PFSK-1 (cell line): Measurements from ENCODE around the gene THRB.

Experiments used
- FOXP2 ChIP-seq: optimal IDR thresholded peaks from 2 replicates; pipeline ENCODE3; 2011; ENCODE audit warnings: borderline replicate concordance, control low read depth, inconsistent platforms; ENCODE audit not compliant: insufficient read depth; ENCODE audit errors: extremely low read length, extremely low read depth
- POLR2AphosphoS5 ChIP-seq: IDR thresholded peaks from 2 replicates; pipeline ENCODE4 v1.6.1; 2012; ENCODE audit warnings: low read depth, mild to moderate bottlenecking, control low read depth, low read length, moderate library complexity
- SIN3A ChIP-seq: IDR thresholded peaks from 2 replicates; pipeline ENCODE4 v1.6.1; 2012; ENCODE audit warnings: mild to moderate bottlenecking, low read length, moderate library complexity, borderline replicate concordance; ENCODE audit not compliant: insufficient read depth
- TAF1 ChIP-seq: IDR thresholded peaks from 2 replicates; pipeline ENCODE4 v1.6.1; 2012; ENCODE audit warnings: low read length, control low read depth, borderline replicate concordance; ENCODE audit not compliant: insufficient read depth
- TF ChIP-seq, protein P1 (sequence below), 2 experiments: IDR thresholded peaks; 2 replicates each; pipeline versions ENCODE4 v1.6.1 to v1.8.0; 2011 to 2012; ENCODE audit warnings: low read depth in 2 of 2, low read length in 2 of 2, control low read depth in 1 of 2, inconsistent platforms in 1 of 2, mild to moderate bottlenecking in 1 of 2, moderate library complexity in 1 of 2; ENCODE audit not compliant: insufficient read depth in 1 of 2

THRB gene

DNA sequence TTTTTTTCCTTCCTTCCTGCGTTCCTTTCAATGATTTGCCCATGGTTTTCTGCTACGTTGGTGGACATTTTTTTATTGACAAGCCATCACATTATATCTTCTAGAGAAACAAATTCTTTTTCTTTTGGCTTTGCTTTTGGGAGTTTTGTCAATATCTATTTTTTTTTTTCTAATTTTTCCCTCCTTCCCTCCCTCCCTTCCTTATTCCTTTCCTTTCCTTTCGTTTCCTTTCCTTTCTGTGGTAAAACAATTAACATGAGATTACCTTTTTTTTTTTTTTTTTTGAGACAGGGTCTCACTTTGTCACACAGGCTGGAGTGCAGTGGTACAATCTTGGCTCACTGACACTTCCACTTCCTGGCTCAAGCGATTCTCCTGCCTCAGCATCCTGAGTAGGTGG is 153.7 kb downstream of the THRB start:
- TF ChIP-seq, protein P1, sequence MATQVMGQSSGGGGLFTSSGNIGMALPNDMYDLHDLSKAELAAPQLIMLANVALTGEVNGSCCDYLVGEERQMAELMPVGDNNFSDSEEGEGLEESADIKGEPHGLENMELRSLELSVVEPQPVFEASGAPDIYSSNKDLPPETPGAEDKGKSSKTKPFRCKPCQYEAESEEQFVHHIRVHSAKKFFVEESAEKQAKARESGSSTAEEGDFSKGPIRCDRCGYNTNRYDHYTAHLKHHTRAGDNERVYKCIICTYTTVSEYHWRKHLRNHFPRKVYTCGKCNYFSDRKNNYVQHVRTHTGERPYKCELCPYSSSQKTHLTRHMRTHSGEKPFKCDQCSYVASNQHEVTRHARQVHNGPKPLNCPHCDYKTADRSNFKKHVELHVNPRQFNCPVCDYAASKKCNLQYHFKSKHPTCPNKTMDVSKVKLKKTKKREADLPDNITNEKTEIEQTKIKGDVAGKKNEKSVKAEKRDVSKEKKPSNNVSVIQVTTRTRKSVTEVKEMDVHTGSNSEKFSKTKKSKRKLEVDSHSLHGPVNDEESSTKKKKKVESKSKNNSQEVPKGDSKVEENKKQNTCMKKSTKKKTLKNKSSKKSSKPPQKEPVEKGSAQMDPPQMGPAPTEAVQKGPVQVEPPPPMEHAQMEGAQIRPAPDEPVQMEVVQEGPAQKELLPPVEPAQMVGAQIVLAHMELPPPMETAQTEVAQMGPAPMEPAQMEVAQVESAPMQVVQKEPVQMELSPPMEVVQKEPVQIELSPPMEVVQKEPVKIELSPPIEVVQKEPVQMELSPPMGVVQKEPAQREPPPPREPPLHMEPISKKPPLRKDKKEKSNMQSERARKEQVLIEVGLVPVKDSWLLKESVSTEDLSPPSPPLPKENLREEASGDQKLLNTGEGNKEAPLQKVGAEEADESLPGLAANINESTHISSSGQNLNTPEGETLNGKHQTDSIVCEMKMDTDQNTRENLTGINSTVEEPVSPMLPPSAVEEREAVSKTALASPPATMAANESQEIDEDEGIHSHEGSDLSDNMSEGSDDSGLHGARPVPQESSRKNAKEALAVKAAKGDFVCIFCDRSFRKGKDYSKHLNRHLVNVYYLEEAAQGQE (IDR thresholded peaks at IDR 0.05; ENCODE audit: insufficient read depth in 1 of 2, low read depth in 2 of 2, low read length in 2 of 2), result no peak

DNA sequence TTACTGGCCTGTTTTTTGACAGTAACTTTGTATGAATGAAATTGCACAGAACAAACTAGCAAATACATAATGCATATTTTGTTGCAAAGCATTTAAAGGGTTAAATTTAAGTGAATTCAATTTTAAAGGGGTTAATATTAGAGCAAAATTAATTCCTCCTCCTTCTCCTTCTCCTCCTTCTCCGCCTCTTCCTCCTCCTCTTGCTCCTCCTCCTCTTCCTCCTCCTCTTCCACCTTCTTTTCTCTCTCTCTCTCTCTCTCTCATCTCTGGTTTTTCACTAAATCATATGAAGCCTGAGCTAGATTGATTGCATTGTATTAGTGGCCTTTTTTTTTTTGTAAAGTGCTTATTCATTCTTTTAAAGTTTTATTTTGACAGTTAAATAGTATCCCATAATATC is 154.5 kb downstream of the THRB start:
- TF ChIP-seq SIN3A, result no peak
- no peak for TF ChIP-seq POLR2AphosphoS5
- TF ChIP-seq, protein P1 (IDR thresholded peaks at IDR 0.05; ENCODE audit: insufficient read depth in 1 of 2, low read depth in 2 of 2, low read length in 2 of 2), result no peak
- TF ChIP-seq TAF1, result no peak
- TF ChIP-seq FOXP2, result no peak

DNA sequence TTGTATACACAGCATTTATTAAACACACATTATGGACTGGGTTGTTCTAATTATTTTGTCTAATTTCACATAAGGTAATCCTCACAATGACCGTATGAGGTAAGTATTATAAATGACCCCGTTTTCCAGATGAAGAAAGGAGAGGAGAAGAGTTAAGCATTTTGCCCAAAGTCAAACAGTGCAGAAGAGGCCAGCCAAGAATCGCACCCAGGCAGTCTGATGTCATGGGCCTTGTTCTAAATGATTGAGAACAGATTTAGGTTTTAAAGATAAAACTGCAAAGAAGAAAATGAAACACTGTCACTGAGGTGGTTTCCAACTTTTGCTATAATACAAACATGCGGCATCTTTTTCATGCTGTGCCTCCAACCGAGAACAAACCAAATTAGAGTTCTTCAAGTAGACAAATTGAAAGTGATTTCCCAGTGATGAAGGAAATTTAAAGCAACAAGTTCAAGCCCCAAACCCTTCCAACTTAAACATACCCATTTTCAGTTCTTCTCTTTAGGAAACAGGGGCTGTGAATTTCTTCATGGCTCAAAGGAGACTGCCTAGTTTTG is 155.3 kb downstream of the THRB start:
- TF ChIP-seq, protein P1 (IDR thresholded peaks at IDR 0.05; ENCODE audit: insufficient read depth in 1 of 2, low read depth in 2 of 2, low read length in 2 of 2), result no peak
- TF ChIP-seq SIN3A (no peak), FOXP2 (no peak), TAF1 (no peak), POLR2AphosphoS5 (no peak)

DNA sequence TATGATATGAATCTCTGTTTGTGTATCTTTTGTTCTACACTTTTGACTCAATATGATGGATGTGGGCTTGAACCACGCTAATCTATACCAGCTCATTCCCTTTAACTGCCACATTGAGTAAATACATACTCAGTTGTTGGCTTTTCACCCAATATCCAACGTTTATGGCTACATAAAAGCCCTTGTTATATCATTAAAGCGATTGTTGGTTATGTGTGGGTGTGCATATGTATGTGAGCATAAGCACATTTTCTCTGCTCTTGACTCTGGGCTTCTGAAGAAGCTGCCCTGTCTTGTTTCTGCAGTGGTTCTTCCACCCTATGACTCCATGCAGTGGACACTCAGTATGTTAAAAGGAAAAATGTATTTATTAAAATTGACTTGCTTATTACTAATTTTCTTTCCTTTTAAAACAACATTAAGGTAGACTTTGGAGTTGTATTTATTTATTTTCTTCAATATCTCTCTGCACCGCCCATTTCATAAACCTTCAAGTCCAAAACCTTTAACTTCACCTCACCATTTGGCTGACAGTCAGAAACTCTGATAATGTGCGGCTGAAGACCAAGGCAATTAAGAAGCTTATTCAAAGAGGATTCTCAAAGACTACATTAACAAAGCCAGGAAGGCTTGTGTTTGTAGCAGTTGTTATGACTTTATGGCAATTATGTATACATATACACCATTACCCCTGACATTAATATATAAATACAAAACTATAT is 156.1 kb downstream of the THRB start:
- TF ChIP-seq POLR2AphosphoS5, result no peak
- no peak for TF ChIP-seq FOXP2
- TF ChIP-seq, protein P1 (IDR thresholded peaks at IDR 0.05; ENCODE audit: insufficient read depth in 1 of 2, low read depth in 2 of 2, low read length in 2 of 2), result no peak
- TF ChIP-seq TAF1, result no peak
- no peak for TF ChIP-seq SIN3A

DNA sequence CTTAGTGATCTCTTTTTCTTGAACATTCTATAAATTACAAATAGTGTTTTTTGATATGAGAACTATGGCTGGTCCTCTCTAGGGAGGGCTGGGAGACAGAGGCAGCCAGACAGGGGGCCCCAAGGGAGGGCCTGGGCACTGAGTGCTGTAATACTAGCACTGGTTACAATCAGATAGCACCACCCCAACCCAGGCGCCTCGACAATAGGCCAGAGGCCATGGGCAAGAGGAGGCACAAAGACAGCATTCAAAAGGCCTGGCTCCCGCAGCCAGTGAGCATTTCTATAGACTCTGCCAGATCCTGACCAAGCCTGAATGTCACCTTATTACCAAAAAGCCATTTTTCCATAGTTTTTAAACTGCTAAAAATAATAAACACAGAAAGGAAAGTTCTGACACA is 158.5 kb downstream of the THRB start:
- TF ChIP-seq FOXP2, result no peak
- no peak for TF ChIP-seq TAF1
- TF ChIP-seq, protein P1 (IDR thresholded peaks at IDR 0.05; ENCODE audit: insufficient read depth in 1 of 2, low read depth in 2 of 2, low read length in 2 of 2), result no peak
- no peak for TF ChIP-seq SIN3A
- no peak for TF ChIP-seq POLR2AphosphoS5
